Neural cell (in vitro differentiated cells): ENCODE results near the gene FGD1. TPM values are rescaled to one million over a fixed set of nuclear protein-coding genes. Genes with fewer than 3 reads are reported as not detected.

Experiments used
- H2AFZ ChIP-seq: fragments of 200-600, 300-800 bp; sonication (generic), shearing (Covaris generic); 2 replicates; pipeline ENCODE4 v1.6.0; 2014; ENCODE audit warnings: low read depth, mild to moderate bottlenecking, antibody characterized with exemption, low read length, moderate library complexity
- H3F3A ChIP-seq: fragments of 200-600 bp; shearing (Covaris generic); 2 replicates; pipeline ENCODE4 v1.6.1; 2016; ENCODE audit warnings: mild to moderate bottlenecking, moderate library complexity, mixed read lengths, antibody characterized with exemption, low read length; ENCODE audit not compliant: insufficient read depth, poor library complexity, severe bottlenecking
- H3K27ac ChIP-seq: fragments of 200-600, 300-800 bp; sonication (generic), shearing (Covaris generic); 2 replicates; pipeline ENCODE4 v1.5.1; 2014; ENCODE audit warnings: mild to moderate bottlenecking, low read length, moderate library complexity
- H3K27me3 ChIP-seq: fragments of 300-800, 200-600 bp; sonication (generic), shearing (Covaris generic); 2 replicates; pipeline ENCODE4 v1.6.0; 2014; ENCODE audit warnings: mild to moderate bottlenecking, low read depth, low read length, moderate library complexity; ENCODE audit not compliant: insufficient read depth
- H3K36me3 ChIP-seq: fragments of 300-800, 200-600 bp; sonication (generic), shearing (Covaris generic); 2 replicates; pipeline ENCODE4 v1.5.1; 2014; ENCODE audit warnings: mild to moderate bottlenecking, antibody characterized with exemption, low read length, moderate library complexity; ENCODE audit not compliant: insufficient read depth
- H3K4me2 ChIP-seq: fragments of 300-800, 200-600 bp; sonication (generic), shearing (Covaris generic); 2 replicates; pipeline ENCODE4 v1.6.0; 2014; ENCODE audit warnings: mild to moderate bottlenecking, low read length
- H3K4me3 ChIP-seq: fragments of 300-800, 200-600 bp; sonication (generic), shearing (Covaris generic); 2 replicates; pipeline ENCODE4 v1.5.1; 2014; ENCODE audit warnings: mild to moderate bottlenecking, low read length, moderate library complexity
- H3K79me2 ChIP-seq: fragments of 200-600 bp; shearing (Covaris generic); replicated peaks from 2 replicates; pipeline ENCODE4 v1.6.0; 2014; ENCODE audit warnings: mild to moderate bottlenecking, low read length, moderate library complexity; ENCODE audit not compliant: insufficient read depth
- H3K9ac ChIP-seq: fragments of 300-800, 200-600 bp; sonication (generic), shearing (Covaris generic); 2 replicates; pipeline ENCODE4 v1.6.1; 2016; ENCODE audit warnings: mild to moderate bottlenecking, low read length, mixed read lengths
- H3K9me2 ChIP-seq: fragments of 200-600 bp; shearing (Covaris generic); 2 replicates; pipeline ENCODE4 v1.6.1; 2016; ENCODE audit warnings: mild to moderate bottlenecking, low read length, mixed read lengths; ENCODE audit not compliant: insufficient read depth
- H3K9me3 ChIP-seq: fragments of 200-600, 300-800 bp; sonication (generic), shearing (Covaris generic); 2 replicates; pipeline ENCODE4 v1.6.1; 2016; ENCODE audit warnings: mild to moderate bottlenecking, mixed run types, low read length, moderate library complexity, mixed read lengths
- H4K20me1 ChIP-seq: fragments of 200-600 bp; shearing (Covaris generic); 2 replicates; pipeline ENCODE4 v1.6.1; 2016; ENCODE audit warnings: mild to moderate bottlenecking, mixed run types; ENCODE audit not compliant: insufficient read depth
- CTCF ChIP-seq: fragments of 450-650 bp; IDR thresholded peaks from 2 replicates; pipeline ENCODE4 v1.5.1; 2014; ENCODE audit warnings: antibody characterized with exemption, mild to moderate bottlenecking, moderate library complexity; ENCODE audit not compliant: poor library complexity, severe bottlenecking
- EP300 ChIP-seq: fragments of 450-650 bp; conservative IDR thresholded peaks from 2 replicates; pipeline ENCODE4 v1.6.1; 2014; ENCODE audit warnings: antibody characterized with exemption, mild to moderate bottlenecking, moderate library complexity; ENCODE audit not compliant: poor library complexity, severe bottlenecking
- EZH2 ChIP-seq: fragments of 200-600, 300-800 bp; shearing (Covaris generic), sonication (generic); IDR thresholded peaks from 2 replicates; pipeline ENCODE4 v1.6.1; 2014; ENCODE audit warnings: antibody characterized with exemption, low read length, borderline replicate concordance, mild to moderate bottlenecking; ENCODE audit not compliant: insufficient read depth, poor library complexity, severe bottlenecking
- MXI1 ChIP-seq: fragments of 450-650 bp; conservative IDR thresholded peaks from 2 replicates; pipeline ENCODE4 v1.6.1; 2014; ENCODE audit warnings: antibody characterized with exemption, mild to moderate bottlenecking; ENCODE audit not compliant: poor library complexity, severe bottlenecking
- POLR2AphosphoS5 ChIP-seq: IDR thresholded peaks from 2 replicates; pipeline ENCODE4 v1.6.1; 2012
- RAD21 ChIP-seq: fragments of 450-650 bp; conservative IDR thresholded peaks from 2 replicates; pipeline ENCODE4 v1.6.1; 2014; ENCODE audit warnings: antibody characterized with exemption, mild to moderate bottlenecking, moderate library complexity
- REST ChIP-seq: IDR thresholded peaks from 2 replicates; pipeline ENCODE4 v1.6.1; 2012; ENCODE audit warnings: borderline replicate concordance
- SMC3 ChIP-seq: fragments of 450-650 bp; conservative IDR thresholded peaks from 2 replicates; pipeline ENCODE4 v1.6.1; 2014; ENCODE audit warnings: antibody characterized with exemption, mild to moderate bottlenecking, moderate library complexity; ENCODE audit not compliant: poor library complexity
- TAF1 ChIP-seq: IDR thresholded peaks from 2 replicates; pipeline ENCODE4 v1.6.1; 2012; ENCODE audit warnings: low read depth
- polyA plus RNA-seq: library from polyadenylated mRNA; depleted of rRNA; stranded (reverse); fragments of >200 nt; gene quantifications from 2 replicates; pipeline ENCODE4 v1.2.3, GENCODE V29; 2014

Gene FGD1
- polyA plus RNA-seq, 1 donor from 2014 or later: 9.8 TPM

- H3K4me2 ChIP-seq: no peak overlapping the region
- H3K79me2 ChIP-seq: no peaks in the 10 kb centered on the region
- H3F3A ChIP-seq: no peaks in the 10 kb centered on the region
- H3K9me2 ChIP-seq: no peaks in the 10 kb centered on the region
- no peaks in the 10 kb centered on the region for H3K36me3 ChIP-seq
- no peak overlapping the region for H3K9ac ChIP-seq
- H3K4me3 ChIP-seq: no peak overlapping the region
- no peaks in the 10 kb centered on the region for H4K20me1 ChIP-seq
- H3K9me3 ChIP-seq: no peaks in the 10 kb centered on the region
- H3K27ac ChIP-seq: no peak overlapping the region
- H2AFZ ChIP-seq: no peak overlapping the region
- H3K27me3 ChIP-seq: no peaks in the 10 kb centered on the region
- TF ChIP-seq EP300 (no peak), REST (no peak), SMC3 (no peak), TAF1 (no peak)
Measured at GRCh38 chrX:54416965-54417364, 79.1 kb downstream of the FGD1 start.

GRCh38 chrX:54415534-54416350, 80.3 kb downstream of the FGD1 start:
- Histone ChIP-seq H3K9ac (no peak overlapping the region), H3K4me3 (no peak overlapping the region), H3K9me2 (no peaks in the 10 kb centered on the region), H3F3A (no peaks in the 10 kb centered on the region), H3K27me3 (no peaks in the 10 kb centered on the region), H3K4me2 (no peak overlapping the region), H3K79me2 (no peaks in the 10 kb centered on the region), H3K27ac (no peak overlapping the region), H3K9me3 (no peaks in the 10 kb centered on the region), H2AFZ (no peak overlapping the region), H4K20me1 (no peaks in the 10 kb centered on the region), H3K36me3 (no peaks in the 10 kb centered on the region)
- no peak for TF ChIP-seq EP300
- no peak for TF ChIP-seq POLR2AphosphoS5
- TF ChIP-seq RAD21: no peak
- TF ChIP-seq SMC3: no peak
- TF ChIP-seq TAF1: no peak
- no peak for TF ChIP-seq CTCF
- TF ChIP-seq MXI1: no peak
- TF ChIP-seq EZH2: no peak
- no peak for TF ChIP-seq REST
